ENCODE measurements around the gene KRT39. TPM values are rescaled to one million over a fixed set of nuclear protein-coding genes. Genes with fewer than 3 reads are reported as not detected.
"Not testable (repeated sequence)": the region's sequence is repeated elsewhere in the genome, so short reads cannot be mapped to it uniquely, and the experiment has no call there.

KRT39 gene
- total RNA-seq, 1 donor from 2014 or later, result 0.15 TPM

GRCh38 chr17:41003926-41004325, 37.2 kb upstream of the KRT39 start:
- no peak for DNase-seq (ENCODE audit: low spot score)
- H3K4me1 Mint-ChIP-seq (ENCODE audit: unreplicated experiment), result no peaks in the 10 kb centered on the region
- no peaks in the 10 kb centered on the region for H3K36me3 Mint-ChIP-seq (ENCODE audit: low read depth, unreplicated experiment)
- no peaks in the 10 kb centered on the region for H3K9me3 Mint-ChIP-seq (ENCODE audit: unreplicated experiment)
- TF ChIP-seq, protein P1, sequence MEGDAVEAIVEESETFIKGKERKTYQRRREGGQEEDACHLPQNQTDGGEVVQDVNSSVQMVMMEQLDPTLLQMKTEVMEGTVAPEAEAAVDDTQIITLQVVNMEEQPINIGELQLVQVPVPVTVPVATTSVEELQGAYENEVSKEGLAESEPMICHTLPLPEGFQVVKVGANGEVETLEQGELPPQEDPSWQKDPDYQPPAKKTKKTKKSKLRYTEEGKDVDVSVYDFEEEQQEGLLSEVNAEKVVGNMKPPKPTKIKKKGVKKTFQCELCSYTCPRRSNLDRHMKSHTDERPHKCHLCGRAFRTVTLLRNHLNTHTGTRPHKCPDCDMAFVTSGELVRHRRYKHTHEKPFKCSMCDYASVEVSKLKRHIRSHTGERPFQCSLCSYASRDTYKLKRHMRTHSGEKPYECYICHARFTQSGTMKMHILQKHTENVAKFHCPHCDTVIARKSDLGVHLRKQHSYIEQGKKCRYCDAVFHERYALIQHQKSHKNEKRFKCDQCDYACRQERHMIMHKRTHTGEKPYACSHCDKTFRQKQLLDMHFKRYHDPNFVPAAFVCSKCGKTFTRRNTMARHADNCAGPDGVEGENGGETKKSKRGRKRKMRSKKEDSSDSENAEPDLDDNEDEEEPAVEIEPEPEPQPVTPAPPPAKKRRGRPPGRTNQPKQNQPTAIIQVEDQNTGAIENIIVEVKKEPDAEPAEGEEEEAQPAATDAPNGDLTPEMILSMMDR (IDR thresholded peaks at IDR 0.05; ENCODE audit: unreplicated experiment), result no peak
- H3K27me3 Mint-ChIP-seq (ENCODE audit: unreplicated experiment), result peaks cover 2% of the 10 kb centered on the region
- no peak overlapping the region for H3K27ac Mint-ChIP-seq (ENCODE audit: unreplicated experiment)
- H3K4me3 Mint-ChIP-seq (ENCODE audit: unreplicated experiment), result no peak overlapping the region

DNA sequence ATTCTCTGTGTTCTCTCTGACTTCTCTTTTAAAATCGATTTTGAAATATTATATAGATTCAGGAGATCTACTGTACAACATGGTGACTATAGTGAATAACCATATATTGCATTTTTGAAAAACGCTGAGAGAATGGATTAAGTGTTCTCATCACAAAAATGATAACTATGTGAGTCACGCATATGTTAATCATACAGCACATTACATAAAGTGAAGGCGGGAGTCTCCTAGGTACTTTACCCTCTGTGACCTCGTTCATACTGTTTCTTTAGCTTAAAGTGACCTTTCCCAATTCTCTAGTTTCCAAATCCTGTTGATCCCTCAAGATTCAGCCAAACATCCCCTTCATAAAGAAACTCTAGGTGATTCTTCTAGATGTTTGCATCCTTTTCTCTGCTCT, 36.1 kb upstream of the KRT39 start:
- Mint-ChIP-seq H3K36me3 (ENCODE audit: low read depth, unreplicated experiment) (no peaks in the 10 kb centered on the region), H3K4me1 (ENCODE audit: unreplicated experiment) (no peaks in the 10 kb centered on the region), H3K9me3 (ENCODE audit: unreplicated experiment) (no peaks in the 10 kb centered on the region), H3K27ac (ENCODE audit: unreplicated experiment) (no peak overlapping the region), H3K4me3 (ENCODE audit: unreplicated experiment) (no peak overlapping the region), H3K27me3 (ENCODE audit: unreplicated experiment) (peaks cover 2% of the 10 kb centered on the region)
- TF ChIP-seq, protein P1 (IDR thresholded peaks at IDR 0.05; ENCODE audit: unreplicated experiment), result no peak
- DNase-seq (ENCODE audit: low spot score), result no peak

GRCh38 chr17:41001795-41002194, 35.0 kb upstream of the KRT39 start:
- Mint-ChIP-seq H3K4me1 (ENCODE audit: unreplicated experiment) (no peaks in the 10 kb centered on the region), H3K4me3 (ENCODE audit: unreplicated experiment) (no peak overlapping the region), H3K27ac (ENCODE audit: unreplicated experiment) (no peak overlapping the region), H3K9me3 (ENCODE audit: unreplicated experiment) (no peaks in the 10 kb centered on the region), H3K36me3 (ENCODE audit: low read depth, unreplicated experiment) (no peaks in the 10 kb centered on the region), H3K27me3 (ENCODE audit: unreplicated experiment) (peaks cover 2% of the 10 kb centered on the region)
- TF ChIP-seq, protein P1 (IDR thresholded peaks at IDR 0.05; ENCODE audit: unreplicated experiment), result no peak
- no peak for DNase-seq (ENCODE audit: low spot score)

- H3K9me3 Mint-ChIP-seq (ENCODE audit: unreplicated experiment); DNase-seq (ENCODE audit: low spot score); H3K4me1 Mint-ChIP-seq (ENCODE audit: unreplicated experiment); H3K4me3 Mint-ChIP-seq (ENCODE audit: unreplicated experiment); H3K27ac Mint-ChIP-seq (ENCODE audit: unreplicated experiment); H3K36me3 Mint-ChIP-seq (ENCODE audit: low read depth, unreplicated experiment); H3K27me3 Mint-ChIP-seq (ENCODE audit: unreplicated experiment): not testable (repeated sequence)
These were observed 32.8 kb upstream of the KRT39 start, which contains the start of gene KRTAP3-2 for GRCh38 chr17:40999563-40999962. Gene KRTAP3-2, minus strand, starts transcription at chr17:40999906. Its CDS starts 53 bp downstream, at chr17:40999853.

GRCh38 chr17:40997361-40997760, 30.6 kb upstream of the KRT39 start:
- Mint-ChIP-seq H3K4me1 (ENCODE audit: unreplicated experiment) (no peaks in the 10 kb centered on the region), H3K27me3 (ENCODE audit: unreplicated experiment) (peaks cover 4% of the 10 kb centered on the region), H3K27ac (ENCODE audit: unreplicated experiment) (no peak overlapping the region), H3K9me3 (ENCODE audit: unreplicated experiment) (no peaks in the 10 kb centered on the region), H3K36me3 (ENCODE audit: low read depth, unreplicated experiment) (no peaks in the 10 kb centered on the region), H3K4me3 (ENCODE audit: unreplicated experiment) (no peak overlapping the region)
- DNase-seq (ENCODE audit: low spot score), result no peak
- TF ChIP-seq, protein P1 (IDR thresholded peaks at IDR 0.05; ENCODE audit: unreplicated experiment), result no peak

All from endothelial cell (in vitro differentiated cells).